Endothelial cell (in vitro differentiated cells): ENCODE data around the gene ITPK1. TPM values are rescaled to one million over a fixed set of nuclear protein-coding genes. Genes with fewer than 3 reads are reported as not detected.

Source experiments
- DNase-seq: peaks from one replicate; pipeline ENCODE4 v3.0.0; 2021; ENCODE audit warnings: low spot score
- H3K27ac Mint-ChIP-seq: one replicate; pipeline ENCODE4 v1.8.0; 2021; ENCODE audit warnings: mixed read lengths, inconsistent platforms; ENCODE audit not compliant: unreplicated experiment
- H3K27me3 Mint-ChIP-seq: one replicate; pipeline ENCODE4 v1.8.0; 2021; ENCODE audit warnings: mild to moderate bottlenecking, moderate library complexity, mixed read lengths, inconsistent platforms; ENCODE audit not compliant: unreplicated experiment
- H3K36me3 Mint-ChIP-seq: one replicate; pipeline ENCODE4 v1.8.0; 2021; ENCODE audit warnings: mild to moderate bottlenecking, low read depth, mixed read lengths, inconsistent platforms; ENCODE audit not compliant: unreplicated experiment
- H3K4me1 Mint-ChIP-seq: one replicate; pipeline ENCODE4 v1.8.0; 2021; ENCODE audit warnings: mild to moderate bottlenecking, mixed read lengths, inconsistent platforms; ENCODE audit not compliant: unreplicated experiment
- H3K4me3 Mint-ChIP-seq: one replicate; pipeline ENCODE4 v1.8.0; 2021; ENCODE audit warnings: mild to moderate bottlenecking, mixed read lengths, inconsistent platforms; ENCODE audit not compliant: unreplicated experiment
- H3K9me3 Mint-ChIP-seq: one replicate; pipeline ENCODE4 v1.8.0; 2021; ENCODE audit warnings: mixed read lengths, inconsistent platforms; ENCODE audit not compliant: unreplicated experiment
- total RNA-seq: library from RNA; stranded (reverse); fragmentation: NEBNext Ultra II Directional; extraction: Animal tissue kit (Norgen Biotek cat#: 25700); gene quantifications from one replicate; pipeline ENCODE4 v1.2.1, GENCODE V29; 2021; ENCODE audit not compliant: unreplicated experiment
- TF ChIP-seq, protein P1 (sequence below): fragments of 200-600 bp; sonication (generic); IDR thresholded peaks from one replicate; pipeline ENCODE4 v1.5.0; 2021; ENCODE audit warnings: antibody characterized with exemption; ENCODE audit not compliant: unreplicated experiment

The ITPK1 gene
- total RNA-seq, 1 donor from 2014 or later: 39.2 TPM

DNA sequence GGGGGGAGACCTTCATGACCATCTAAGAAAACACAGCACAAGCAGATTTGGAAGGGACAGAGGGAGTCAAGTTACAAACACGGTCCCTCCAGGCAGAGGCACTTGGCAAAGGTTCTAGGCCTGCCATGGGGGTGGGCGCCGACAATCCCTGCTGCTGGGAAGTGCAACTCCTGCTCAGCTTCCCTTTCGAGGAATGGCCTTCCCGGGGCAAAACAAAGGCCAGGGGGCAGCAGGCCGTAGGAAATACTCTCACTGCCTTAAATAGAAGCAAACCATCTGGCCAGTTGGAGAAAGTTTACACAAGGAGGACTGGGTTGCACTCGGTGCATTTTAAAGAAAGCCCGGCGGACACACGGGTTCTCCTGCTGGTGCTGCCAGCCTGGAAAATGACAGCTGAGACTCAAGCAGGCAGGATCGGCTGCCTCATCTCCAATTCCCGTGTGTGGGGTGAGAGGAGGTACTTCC, 65.8 kb downstream of the ITPK1 start:
- no peaks in the 10 kb centered on the region for H3K36me3 Mint-ChIP-seq
- H3K4me1 Mint-ChIP-seq: peaks cover 43% of the 10 kb centered on the region
- no peak overlapping the region for H3K4me3 Mint-ChIP-seq
- peaks cover 7% of the 10 kb centered on the region for H3K27me3 Mint-ChIP-seq
- H3K9me3 Mint-ChIP-seq: no peaks in the 10 kb centered on the region
- DNase-seq: peak; percentile 47
- H3K27ac Mint-ChIP-seq: no peak overlapping the region
- TF ChIP-seq, protein P1, sequence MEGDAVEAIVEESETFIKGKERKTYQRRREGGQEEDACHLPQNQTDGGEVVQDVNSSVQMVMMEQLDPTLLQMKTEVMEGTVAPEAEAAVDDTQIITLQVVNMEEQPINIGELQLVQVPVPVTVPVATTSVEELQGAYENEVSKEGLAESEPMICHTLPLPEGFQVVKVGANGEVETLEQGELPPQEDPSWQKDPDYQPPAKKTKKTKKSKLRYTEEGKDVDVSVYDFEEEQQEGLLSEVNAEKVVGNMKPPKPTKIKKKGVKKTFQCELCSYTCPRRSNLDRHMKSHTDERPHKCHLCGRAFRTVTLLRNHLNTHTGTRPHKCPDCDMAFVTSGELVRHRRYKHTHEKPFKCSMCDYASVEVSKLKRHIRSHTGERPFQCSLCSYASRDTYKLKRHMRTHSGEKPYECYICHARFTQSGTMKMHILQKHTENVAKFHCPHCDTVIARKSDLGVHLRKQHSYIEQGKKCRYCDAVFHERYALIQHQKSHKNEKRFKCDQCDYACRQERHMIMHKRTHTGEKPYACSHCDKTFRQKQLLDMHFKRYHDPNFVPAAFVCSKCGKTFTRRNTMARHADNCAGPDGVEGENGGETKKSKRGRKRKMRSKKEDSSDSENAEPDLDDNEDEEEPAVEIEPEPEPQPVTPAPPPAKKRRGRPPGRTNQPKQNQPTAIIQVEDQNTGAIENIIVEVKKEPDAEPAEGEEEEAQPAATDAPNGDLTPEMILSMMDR: no peak

DNA sequence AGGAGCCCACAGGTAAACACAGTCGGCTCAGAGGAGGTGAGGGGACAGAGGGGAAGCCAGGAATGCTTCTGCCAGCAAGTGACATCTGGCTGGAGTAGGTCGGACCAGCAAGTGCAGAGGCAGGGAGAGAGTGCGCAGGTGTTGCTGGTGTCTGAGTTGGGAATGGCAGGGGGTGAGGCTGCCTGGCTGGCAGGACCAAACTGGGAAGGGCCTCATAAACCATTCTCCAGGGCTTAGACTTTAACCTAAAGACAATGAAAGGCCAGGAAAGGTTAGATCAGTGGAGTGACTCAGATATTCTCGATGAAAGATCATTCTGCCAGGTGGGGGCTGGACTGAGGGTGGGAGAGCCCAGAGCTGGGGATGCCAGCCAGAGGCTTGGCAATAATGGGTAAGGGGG, 66.4 kb downstream of the ITPK1 start:
- TF ChIP-seq, protein P1: no peak
- H3K4me1 Mint-ChIP-seq: peaks cover 46% of the 10 kb centered on the region
- H3K36me3 Mint-ChIP-seq: no peaks in the 10 kb centered on the region
- no peaks in the 10 kb centered on the region for H3K9me3 Mint-ChIP-seq
- DNase-seq: no peak
- H3K4me3 Mint-ChIP-seq: no peak overlapping the region
- no peak overlapping the region for H3K27ac Mint-ChIP-seq
- peaks cover 7% of the 10 kb centered on the region for H3K27me3 Mint-ChIP-seq

DNA sequence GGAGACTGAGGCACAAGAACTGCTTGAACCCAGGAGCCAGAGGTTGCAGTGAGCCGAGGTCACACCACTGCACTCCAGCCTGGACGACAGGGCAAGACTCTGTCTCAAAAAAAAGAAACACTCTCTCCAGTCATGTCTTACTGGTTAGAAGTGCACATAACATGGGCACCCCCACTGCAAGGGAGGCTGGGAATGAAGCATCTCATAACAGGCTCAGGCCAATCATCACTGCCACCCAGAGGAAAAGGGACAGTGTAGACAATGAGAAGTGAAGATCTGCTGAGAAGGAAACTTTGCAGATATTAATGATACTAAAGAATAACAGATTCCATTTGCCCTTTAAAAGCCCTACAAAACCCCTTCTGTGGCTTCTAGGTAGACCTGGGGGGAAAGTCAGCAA, 66.9 kb downstream of the ITPK1 start:
- DNase-seq: no peak
- Mint-ChIP-seq H3K27ac (no peak overlapping the region), H3K9me3 (no peaks in the 10 kb centered on the region), H3K4me3 (no peak overlapping the region), H3K27me3 (peaks cover 7% of the 10 kb centered on the region), H3K4me1 (peaks cover 49% of the 10 kb centered on the region), H3K36me3 (no peaks in the 10 kb centered on the region)
- TF ChIP-seq, protein P1: no peak

DNA sequence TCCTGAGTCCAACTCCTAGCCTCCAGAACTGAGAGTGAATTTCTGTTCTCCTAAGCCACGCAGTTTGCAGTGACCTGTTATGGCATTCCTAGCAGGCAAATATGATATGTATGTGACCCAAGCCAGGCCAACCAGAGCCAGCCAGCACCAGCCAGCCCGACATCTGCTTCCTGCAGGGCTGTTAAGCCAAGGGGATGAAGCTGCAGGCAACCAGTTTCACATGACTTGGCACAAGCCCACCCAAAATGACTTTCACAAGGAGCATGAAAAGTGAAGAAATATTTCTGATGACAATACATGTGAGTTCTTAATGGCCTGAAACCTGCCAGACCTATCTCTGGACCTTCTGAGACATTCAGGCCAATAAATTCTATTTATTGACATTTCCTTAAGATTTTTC, 68.1 kb downstream of the ITPK1 start:
- peaks cover 7% of the 10 kb centered on the region for H3K27me3 Mint-ChIP-seq
- H3K9me3 Mint-ChIP-seq: no peaks in the 10 kb centered on the region
- H3K4me3 Mint-ChIP-seq: no peak overlapping the region
- H3K27ac Mint-ChIP-seq: no peak overlapping the region
- H3K4me1 Mint-ChIP-seq: peaks cover 49% of the 10 kb centered on the region
- TF ChIP-seq, protein P1: no peak
- no peaks in the 10 kb centered on the region for H3K36me3 Mint-ChIP-seq
- no peak for DNase-seq

DNA sequence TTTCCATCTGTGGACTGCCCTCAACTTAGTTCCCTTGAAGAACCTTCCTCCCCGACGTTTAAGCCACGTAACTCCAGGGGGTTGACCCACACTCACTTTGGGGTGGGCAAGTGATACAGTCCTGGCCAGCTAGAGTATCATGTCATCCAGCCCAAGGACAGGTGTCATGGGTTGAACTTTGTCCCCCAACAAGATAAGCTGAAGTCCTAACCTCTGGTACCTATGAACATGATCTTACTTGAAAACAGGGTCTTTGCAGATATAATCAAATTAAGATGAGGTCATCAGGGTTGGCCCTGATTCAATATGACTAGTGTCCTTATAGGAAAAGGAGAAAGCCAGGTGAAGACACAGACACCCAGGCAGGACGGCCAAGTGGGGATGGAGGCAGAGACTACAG, 68.6 kb downstream of the ITPK1 start:
- Mint-ChIP-seq H3K9me3 (no peaks in the 10 kb centered on the region), H3K27me3 (peaks cover 12% of the 10 kb centered on the region), H3K36me3 (no peaks in the 10 kb centered on the region), H3K27ac (no peak overlapping the region), H3K4me3 (no peak overlapping the region), H3K4me1 (peaks cover 49% of the 10 kb centered on the region)
- TF ChIP-seq, protein P1: no peak
- no peak for DNase-seq
